ENCODE measurements around the gene TNNI2.

TNNI2 gene

GRCh38 chr11:1834779-1835670, 3.8 kb upstream of the TNNI2 start, which contains the start of gene SYT8:
Gene SYT8 (plus strand): TSS chr11:1834990. CDS start chr11:1835106, 116 bp downstream.
- no peak for DNase-seq

GRCh38 chr11:1835671-1836010, 3.1 kb upstream of the TNNI2 start:
- DNase-seq = no peak

GRCh38 chr11:1836011-1836945, 2.5 kb upstream of the TNNI2 start:
- no peak for DNase-seq

GRCh38 chr11:1837171-1838076, 1.4 kb upstream of the TNNI2 start:
- peak; percentile 73 for DNase-seq

GRCh38 chr11:1838077-1838425, 730 bp upstream of the TNNI2 start:
- DNase-seq = no peak

GRCh38 chr11:1839204-1839923, 583 bp downstream of the TNNI2 start:
- no peak for DNase-seq

GRCh38 chr11:1839924-1840779, 1.4 kb downstream of the TNNI2 start:
- no peak for DNase-seq

- DNase-seq = no peak
These were observed 2.1 kb downstream of the TNNI2 start for GRCh38 chr11:1840780-1841480.

- no peak for DNase-seq
These were observed 2.8 kb downstream of the TNNI2 start for GRCh38 chr11:1841511-1842148.

- no peak for DNase-seq
These were observed 3.6 kb downstream of the TNNI2 start for GRCh38 chr11:1842149-1843097.

GRCh38 chr11:1843098-1843473, 4.3 kb downstream of the TNNI2 start:
- no peak for DNase-seq

GRCh38 chr11:1843796-1844195, 5.0 kb downstream of the TNNI2 start:
- DNase-seq = no peak

- DNase-seq = no peak
These were observed 5.7 kb downstream of the TNNI2 start for GRCh38 chr11:1844221-1845094.

- no peak for DNase-seq
These were observed 6.3 kb downstream of the TNNI2 start for GRCh38 chr11:1845095-1845429.

- DNase-seq = no peak
These were observed 7.0 kb downstream of the TNNI2 start for GRCh38 chr11:1845561-1846452.

GRCh38 chr11:1846453-1846932, 7.7 kb downstream of the TNNI2 start:
- DNase-seq = no peak

All from retina (tissue), 1 donor.